ENCODE data around the gene MEPCE. TPM values are rescaled to one million over a fixed set of nuclear protein-coding genes. Genes with fewer than 3 reads are reported as not detected.
"Not testable (repeated sequence)": the region's sequence is repeated elsewhere in the genome, so short reads cannot be mapped to it uniquely, and the experiment has no call there.

The MEPCE gene
- total and polyA plus RNA-seq, 2 donors (not counting 1 experiment from before 2014, with no cell fraction given): 11.4 to 26.6 TPM

DNA sequence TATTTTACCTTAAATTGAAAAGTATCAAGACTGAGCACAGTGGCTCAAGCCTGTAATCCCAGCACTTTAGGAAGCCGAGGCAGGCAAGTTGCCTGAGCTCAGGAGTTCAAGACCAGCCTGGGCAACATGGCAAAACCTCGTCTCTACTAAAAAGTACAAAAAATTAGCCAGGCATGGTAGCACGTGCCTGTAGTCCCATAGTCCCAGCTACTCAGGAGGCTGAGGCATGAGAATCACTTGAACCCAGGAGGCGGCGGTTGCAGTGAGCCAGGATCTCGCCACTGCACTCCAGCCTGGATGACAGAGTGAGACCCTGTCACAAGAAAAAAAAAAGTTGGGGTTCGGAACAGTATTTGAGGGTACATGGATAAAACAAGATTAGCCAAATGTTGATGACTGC lies 9.6 kb downstream of the MEPCE start:
- H3K36me3 ChIP-seq (ENCODE audit: control insufficient read depth, insufficient read depth, low read length); H2AFZ ChIP-seq (ENCODE audit: low read length); H4K20me1 ChIP-seq (ENCODE audit: control insufficient read depth, extremely low read depth, insufficient read depth, low read length); H3K27me3 ChIP-seq (ENCODE audit: control insufficient read depth, insufficient read depth, low read length); H3K4me3 ChIP-seq (replicated peaks in 1 of 4; ENCODE audit: control extremely low read depth in 1 of 4, insufficient read depth in 1 of 4, low read depth in 3 of 4, low read length in 4 of 4); H3K9me3 ChIP-seq (ENCODE audit: control insufficient read depth, insufficient read depth, low read depth, low read length); H3K4me2 ChIP-seq (ENCODE audit: extremely low read depth, insufficient read depth, low read length); DNase-seq (ENCODE audit: low read depth in 2 of 2); H3K9ac ChIP-seq (ENCODE audit: insufficient read depth, low read length): not testable (repeated sequence)
- H3K79me2 ChIP-seq (ENCODE audit: control insufficient read depth, insufficient read depth, low read length): peaks cover 15% of the 10 kb centered on the region
- H3K27ac ChIP-seq (ENCODE audit: insufficient read depth, low read length): peak overlapping the region; percentile 70
- peaks cover 11% of the 10 kb centered on the region for H3K4me1 ChIP-seq (ENCODE audit: control insufficient read depth, extremely low read depth, insufficient read depth, low read length)

DNA sequence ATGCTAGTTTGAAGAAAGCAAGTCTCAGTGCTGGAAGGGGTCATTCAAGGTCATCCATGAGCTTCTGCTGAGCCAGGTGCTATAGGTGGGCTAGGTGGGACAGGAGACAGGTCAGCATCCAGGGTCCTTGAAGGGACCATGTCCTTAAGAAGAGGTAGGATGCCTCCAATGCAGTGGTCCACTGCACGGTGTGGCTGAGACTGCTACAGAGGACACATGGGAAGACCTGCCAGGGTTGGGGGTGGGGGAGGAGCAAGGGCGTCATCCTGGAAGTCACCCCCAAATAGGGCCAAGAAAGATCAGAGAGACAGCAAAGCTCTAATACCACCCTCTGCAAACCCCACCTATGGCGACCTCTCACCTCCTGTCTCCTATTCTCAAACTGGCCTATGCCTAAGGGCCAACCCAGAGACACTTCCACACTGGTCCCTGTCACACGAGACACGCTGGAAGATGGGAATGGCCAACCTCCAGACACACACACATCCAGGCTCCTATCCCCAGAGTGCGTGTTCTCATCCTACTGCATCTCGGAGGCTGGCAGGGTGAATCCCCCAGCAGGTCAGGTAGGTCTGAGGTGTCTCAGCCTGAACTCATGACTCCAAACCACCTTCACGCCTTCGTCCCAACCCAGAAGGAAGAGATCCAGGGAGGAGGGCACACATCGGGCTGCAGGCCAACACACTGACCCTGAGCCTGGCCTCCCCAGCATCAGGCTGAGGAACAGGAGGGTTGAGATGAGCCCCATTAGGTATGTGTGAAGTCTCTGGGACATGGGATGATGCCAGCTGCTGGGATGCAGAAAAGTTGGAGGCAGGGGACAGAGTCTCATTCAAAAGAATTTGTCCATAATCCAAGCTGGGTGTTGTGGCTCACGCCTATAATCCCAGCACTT lies 12.3 kb downstream of the MEPCE start:
- no peak overlapping the region for H3K27ac ChIP-seq (ENCODE audit: insufficient read depth, low read length)

DNA sequence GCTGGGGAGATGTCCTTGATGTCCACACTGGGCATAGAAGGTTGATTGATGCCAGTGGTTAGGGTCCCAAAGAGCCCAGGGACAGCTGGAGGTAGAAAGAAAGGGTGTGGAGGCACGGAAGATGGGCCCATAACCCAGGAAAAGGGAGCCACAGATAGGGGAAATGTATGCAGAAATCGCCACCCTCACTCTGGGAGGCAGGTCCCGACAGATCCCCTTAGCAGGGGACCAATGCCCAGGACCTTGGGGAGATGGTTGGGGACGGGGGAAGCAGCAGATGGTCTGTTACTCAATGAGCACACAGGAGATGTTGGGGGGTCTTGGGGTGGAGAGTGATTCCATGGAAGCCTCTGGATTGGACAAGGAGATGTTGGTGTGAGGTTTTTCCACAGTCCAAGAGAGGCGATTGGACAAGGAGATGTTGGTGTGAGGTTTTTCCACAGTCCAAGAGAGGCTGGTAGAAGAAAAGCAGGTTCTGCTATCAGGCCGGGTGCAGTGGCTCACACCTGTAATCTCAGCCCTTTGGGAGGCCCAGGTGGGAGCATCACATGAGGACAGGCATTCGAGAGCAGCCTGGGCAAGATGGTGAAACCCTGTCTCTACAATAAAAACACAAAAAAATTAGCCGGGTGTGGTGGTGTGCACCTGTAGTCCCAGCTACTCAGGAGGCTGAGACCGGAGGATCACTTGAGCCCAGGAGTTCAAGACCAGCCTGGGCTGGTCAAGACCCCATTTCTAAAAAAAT lies 13.6 kb downstream of the MEPCE start:
- Histone ChIP-seq H3K9ac (ENCODE audit: insufficient read depth, low read length) (no peak overlapping the region), H3K4me1 (ENCODE audit: control insufficient read depth, extremely low read depth, insufficient read depth, low read length) (peaks cover 22% of the 10 kb centered on the region)
- no peak for DNase-seq (ENCODE audit: low read depth in 2 of 2)

More for the DNA sequence above, 12.3 kb downstream of the MEPCE start:
- Histone ChIP-seq H3K9ac (ENCODE audit: insufficient read depth, low read length) (no peak overlapping the region), H3K4me1 (ENCODE audit: control insufficient read depth, extremely low read depth, insufficient read depth, low read length) (peaks cover 22% of the 10 kb centered on the region), H3K9me3 (ENCODE audit: control insufficient read depth, insufficient read depth, low read depth, low read length) (no peaks in the 10 kb centered on the region), H2AFZ (ENCODE audit: low read length) (no peak overlapping the region), H3K36me3 (ENCODE audit: control insufficient read depth, insufficient read depth, low read length) (no peaks in the 10 kb centered on the region), H3K4me3 (replicated peaks in 1 of 4; ENCODE audit: control extremely low read depth in 1 of 4, insufficient read depth in 1 of 4, low read depth in 3 of 4, low read length in 4 of 4) (no peak overlapping the region), H4K20me1 (ENCODE audit: control insufficient read depth, extremely low read depth, insufficient read depth, low read length) (no peaks in the 10 kb centered on the region), H3K27me3 (ENCODE audit: control insufficient read depth, insufficient read depth, low read length) (no peaks in the 10 kb centered on the region), H3K79me2 (ENCODE audit: control insufficient read depth, insufficient read depth, low read length) (no peaks in the 10 kb centered on the region), H3K4me2 (ENCODE audit: extremely low read depth, insufficient read depth, low read length) (no peak overlapping the region)
- no peak for DNase-seq (ENCODE audit: low read depth in 2 of 2)
- no peak for TF ChIP-seq EZH2 (IDR thresholded peaks at IDR 0.05; ENCODE audit: low read length, missing control alignments)
- TF ChIP-seq, protein P1, sequence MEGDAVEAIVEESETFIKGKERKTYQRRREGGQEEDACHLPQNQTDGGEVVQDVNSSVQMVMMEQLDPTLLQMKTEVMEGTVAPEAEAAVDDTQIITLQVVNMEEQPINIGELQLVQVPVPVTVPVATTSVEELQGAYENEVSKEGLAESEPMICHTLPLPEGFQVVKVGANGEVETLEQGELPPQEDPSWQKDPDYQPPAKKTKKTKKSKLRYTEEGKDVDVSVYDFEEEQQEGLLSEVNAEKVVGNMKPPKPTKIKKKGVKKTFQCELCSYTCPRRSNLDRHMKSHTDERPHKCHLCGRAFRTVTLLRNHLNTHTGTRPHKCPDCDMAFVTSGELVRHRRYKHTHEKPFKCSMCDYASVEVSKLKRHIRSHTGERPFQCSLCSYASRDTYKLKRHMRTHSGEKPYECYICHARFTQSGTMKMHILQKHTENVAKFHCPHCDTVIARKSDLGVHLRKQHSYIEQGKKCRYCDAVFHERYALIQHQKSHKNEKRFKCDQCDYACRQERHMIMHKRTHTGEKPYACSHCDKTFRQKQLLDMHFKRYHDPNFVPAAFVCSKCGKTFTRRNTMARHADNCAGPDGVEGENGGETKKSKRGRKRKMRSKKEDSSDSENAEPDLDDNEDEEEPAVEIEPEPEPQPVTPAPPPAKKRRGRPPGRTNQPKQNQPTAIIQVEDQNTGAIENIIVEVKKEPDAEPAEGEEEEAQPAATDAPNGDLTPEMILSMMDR (conservative IDR thresholded peaks at IDR 0.05 in 1 of 2, IDR thresholded peaks at IDR 0.05 in 1 of 2; ENCODE audit: low read depth in 1 of 2, low read length in 2 of 2): no peak

More for the DNA sequence above, 13.6 kb downstream of the MEPCE start:
- H3K36me3 ChIP-seq (ENCODE audit: control insufficient read depth, insufficient read depth, low read length): no peaks in the 10 kb centered on the region
- peak overlapping the region; percentile 30 for H2AFZ ChIP-seq (ENCODE audit: low read length)
- H3K79me2 ChIP-seq (ENCODE audit: control insufficient read depth, insufficient read depth, low read length): no peaks in the 10 kb centered on the region
- H3K27me3 ChIP-seq (ENCODE audit: control insufficient read depth, insufficient read depth, low read length): no peaks in the 10 kb centered on the region
- H3K4me2 ChIP-seq (ENCODE audit: extremely low read depth, insufficient read depth, low read length): no peak overlapping the region
- H3K27ac ChIP-seq (ENCODE audit: insufficient read depth, low read length): no peak overlapping the region
- no peak overlapping the region for H3K4me3 ChIP-seq (replicated peaks in 1 of 4; ENCODE audit: control extremely low read depth in 1 of 4, insufficient read depth in 1 of 4, low read depth in 3 of 4, low read length in 4 of 4)
- H3K9me3 ChIP-seq (ENCODE audit: control insufficient read depth, insufficient read depth, low read depth, low read length): no peaks in the 10 kb centered on the region
- no peaks in the 10 kb centered on the region for H4K20me1 ChIP-seq (ENCODE audit: control insufficient read depth, extremely low read depth, insufficient read depth, low read length)
- no peak for TF ChIP-seq EZH2 (IDR thresholded peaks at IDR 0.05; ENCODE audit: low read length, missing control alignments)
- TF ChIP-seq, protein P1 (conservative IDR thresholded peaks at IDR 0.05 in 1 of 2, IDR thresholded peaks at IDR 0.05 in 1 of 2; ENCODE audit: low read depth in 1 of 2, low read length in 2 of 2): no peak

Measured in fibroblast of lung (primary cell).